Right ventricle myocardium inferior (tissue), 1 donor: Measurements from ENCODE around the gene GPRC5C. TPM values are rescaled to one million over a fixed set of nuclear protein-coding genes. Genes with fewer than 3 reads are reported as not detected.
A peak's percentile ranks its signal among the peaks of the same experiment; 100 is the strongest.

Experiments used
- ATAC-seq: fragments of 200-7000 bp; cut with Tn5 transposase; one replicate; pipeline ENCODE4 v1.9.1; 2020; ENCODE audit warnings: mild to moderate bottlenecking, moderate library complexity
- DNase-seq: peaks from one replicate; pipeline ENCODE4 v3.0.0; 2021; ENCODE audit errors: missing footprints
- intact Hi-C: fragments of 100-400 bp; cut with DNase I; formaldehyde crosslinking; loops from one replicate; pipeline ENCODE4 v1.11.0; 2022
- total RNA-seq: library from RNA; stranded (reverse); fragmentation: NEBNext Ultra II Directional; extraction: Animal tissue kit (Norgen Biotek cat#: 25700); gene quantifications from one replicate; pipeline ENCODE4 v1.2.1, GENCODE V29; 2021
- donor health status: DM: no; HTN: yes; CAD: no; lungs with severe emphysema.

The GPRC5C gene
- total RNA-seq, 1 donor from 2014 or later: 37.2 TPM

- DNase-seq (no peak), ATAC-seq (no peak)
- intact Hi-C loops: loop anchor here (5.0 kb wide), 1 partner anchor 247 kb away; the partner anchor contains the start of gene TTYH2
These were observed 26.9 kb downstream of the GPRC5C start for GRCh38 chr17:74458835-74459234.

GRCh38 chr17:74459622-74460021 is 27.7 kb downstream of the GPRC5C start:
- ATAC-seq (no peak), DNase-seq (no peak)
- intact Hi-C loops: loop anchor here (5.0 kb wide), 1 partner anchor 247 kb away; the partner anchor contains the start of gene TTYH2

DNA sequence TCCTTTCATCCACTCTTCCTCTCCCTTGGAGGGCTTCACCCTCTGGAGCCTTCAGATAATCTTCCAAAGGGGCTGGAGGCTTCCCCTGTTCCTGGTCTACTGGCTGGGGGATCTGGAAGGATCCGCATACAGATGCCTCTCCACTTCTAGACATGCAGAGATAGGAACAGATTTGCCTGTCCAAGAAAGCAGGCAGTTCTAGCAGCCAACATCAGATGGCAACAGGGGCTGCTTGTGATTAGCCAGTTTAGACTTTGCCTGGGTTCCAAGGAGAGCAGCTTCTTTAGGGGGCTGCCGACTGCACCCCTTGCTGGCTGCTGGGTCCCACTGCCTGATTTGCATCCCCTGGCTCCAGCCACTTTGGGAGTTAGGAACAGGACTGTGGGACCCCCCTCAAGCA is 28.4 kb downstream of the GPRC5C start:
- DNase-seq (no peak), ATAC-seq (no peak)
- intact Hi-C loops: no loop called here

DNA sequence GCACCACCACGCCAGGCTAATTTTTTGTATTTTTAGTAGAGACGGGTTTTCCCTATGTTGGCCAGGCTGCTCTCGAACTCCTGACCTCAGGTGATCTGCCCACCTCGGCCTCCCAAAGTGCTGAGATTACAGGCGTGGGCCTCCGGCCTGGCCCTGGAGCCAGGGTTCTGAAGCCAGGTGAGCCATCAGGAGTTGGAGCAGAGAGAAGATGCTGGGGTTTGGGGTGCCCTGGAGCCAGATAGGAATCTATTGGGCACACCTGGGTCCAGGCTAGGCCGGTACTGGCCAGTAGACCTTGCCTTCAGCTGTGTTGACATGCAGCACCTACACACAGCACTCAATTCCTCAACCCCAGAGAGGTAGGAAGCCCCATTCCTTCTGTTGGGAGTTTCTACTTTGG is 29.1 kb downstream of the GPRC5C start:
- intact Hi-C loops: no loop called here
- DNase-seq (peak; percentile 51), ATAC-seq (no peak)

GRCh38 chr17:74461611-74462010 is 29.7 kb downstream of the GPRC5C start:
- ATAC-seq: no peak
- intact Hi-C loops: no loop called here
- peak; percentile 39 for DNase-seq

- intact Hi-C loops: no loop called here
- ATAC-seq: no peak
- no peak for DNase-seq
These were observed 33.0 kb downstream of the GPRC5C start for GRCh38 chr17:74464730-74465377.

DNA sequence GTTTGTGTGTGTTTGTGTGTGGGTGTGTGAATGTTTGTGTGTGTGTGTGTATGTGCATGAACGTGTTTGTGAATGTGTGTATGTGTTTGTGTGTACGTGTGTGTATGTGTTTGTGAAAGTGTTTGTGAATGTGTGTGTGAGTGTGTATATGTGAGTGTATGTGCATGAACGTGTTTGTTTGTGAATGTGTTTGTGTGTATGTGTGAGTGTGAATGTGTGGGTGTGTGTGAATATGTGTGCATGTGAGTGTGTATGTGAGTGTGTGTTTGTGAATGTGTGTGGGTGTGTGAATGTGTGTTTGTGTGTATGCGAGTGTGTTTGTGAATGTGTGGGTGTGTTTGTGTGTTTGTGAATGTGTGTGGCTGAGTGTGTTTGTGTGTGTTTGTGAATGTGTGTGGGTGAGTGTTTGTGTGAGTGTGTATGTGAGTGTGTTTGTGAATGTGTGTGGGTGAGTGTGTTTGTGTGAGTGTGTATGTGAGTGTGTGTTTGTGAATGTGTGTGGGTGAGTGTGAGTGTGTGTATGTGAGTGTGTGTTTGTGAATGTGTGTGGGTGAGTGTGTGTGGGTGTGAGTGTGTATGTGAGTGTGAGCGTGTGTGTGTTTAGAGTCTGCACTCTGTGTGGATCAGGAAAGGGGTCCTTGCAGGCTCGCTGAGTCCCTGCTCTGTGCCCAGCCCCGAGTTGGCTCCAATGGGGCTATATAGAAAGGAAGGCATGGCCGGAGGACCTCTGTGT is 33.7 kb downstream of the GPRC5C start:
- intact Hi-C loops: no loop called here
- ATAC-seq (no peak), DNase-seq (no peak)

- peak; percentile 87 for DNase-seq
- intact Hi-C loops: no loop called here
- ATAC-seq: peak; percentile 32
These were observed 34.4 kb downstream of the GPRC5C start, which contains the start of gene CD300A for GRCh38 chr17:74466111-74466827. TSS of gene CD300A (plus strand) at chr17:74466634. CDS start at chr17:74466704, 70 bp downstream.

GRCh38 chr17:74466828-74467184 is 34.9 kb downstream of the GPRC5C start:
- ATAC-seq (peak; percentile 4), DNase-seq (no peak)
- intact Hi-C loops: no loop called here

- DNase-seq (no peak), ATAC-seq (peak; percentile 32)
- intact Hi-C loops: no loop called here
These were observed 35.5 kb downstream of the GPRC5C start for GRCh38 chr17:74467221-74467951.

- ATAC-seq (no peak), DNase-seq (no peak)
- intact Hi-C loops: no loop called here
These were observed 39.5 kb downstream of the GPRC5C start for GRCh38 chr17:74471341-74471740.

DNA sequence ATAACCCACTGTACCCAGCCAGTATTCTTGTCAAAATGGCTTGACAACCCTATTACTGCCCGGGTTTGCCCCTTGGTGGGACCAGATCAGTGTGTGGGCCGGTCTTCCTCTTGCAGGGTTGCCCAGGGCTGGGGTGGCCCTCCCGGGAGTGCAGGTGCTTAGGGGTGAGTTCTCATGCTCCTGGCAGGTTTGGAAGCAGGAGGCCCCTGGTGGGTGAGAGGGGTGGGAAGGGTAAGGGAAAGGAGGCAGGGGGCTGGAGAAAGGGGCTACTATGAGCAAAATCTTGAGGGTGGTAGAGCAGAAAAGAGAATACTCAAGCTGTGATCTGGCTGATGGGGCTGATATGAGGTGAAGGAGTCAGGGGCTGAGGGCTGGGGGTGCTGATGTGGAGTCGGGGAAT is 41.0 kb downstream of the GPRC5C start:
- no peak for DNase-seq
- ATAC-seq: no peak
- intact Hi-C loops: no loop called here

- DNase-seq: no peak
- intact Hi-C loops: no loop called here
- ATAC-seq: no peak
These were observed 41.4 kb downstream of the GPRC5C start for GRCh38 chr17:74473294-74473693.

DNA sequence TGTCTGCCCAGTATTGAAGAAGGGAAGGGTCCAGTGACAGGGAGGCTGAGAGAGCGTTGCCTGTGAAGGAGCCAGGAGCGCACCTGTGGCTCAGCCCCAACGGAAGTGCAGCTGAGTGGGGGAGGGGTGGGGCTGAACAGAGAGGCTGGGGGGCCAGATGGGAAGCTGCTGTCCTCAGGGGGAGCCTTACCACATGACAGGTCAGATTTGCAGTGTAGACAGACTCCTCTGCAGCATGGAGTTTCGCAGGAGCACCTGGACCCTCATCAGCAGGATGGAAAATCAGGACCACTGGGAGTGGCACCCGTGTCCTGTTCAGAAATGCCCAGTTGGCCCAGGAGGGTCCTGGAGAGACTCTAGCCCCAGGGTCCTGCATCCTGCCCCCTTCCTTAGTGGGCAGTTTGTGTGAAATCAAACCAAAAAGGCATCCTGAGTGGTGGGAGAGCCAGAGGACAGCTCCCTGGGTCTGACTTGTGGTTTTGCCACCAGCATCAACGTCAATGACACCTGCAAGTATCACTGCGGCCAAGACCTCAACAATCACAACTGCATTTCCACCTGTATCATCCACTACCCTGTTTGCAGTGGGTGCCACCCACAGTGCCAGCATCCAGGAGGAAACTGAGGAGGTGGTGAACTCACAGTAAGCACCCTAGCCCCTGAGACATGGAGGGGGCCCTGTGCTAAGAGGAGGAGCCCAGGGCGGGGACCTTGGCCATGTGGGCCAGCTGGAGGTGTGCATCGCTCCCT is 42.3 kb downstream of the GPRC5C start:
- ATAC-seq: no peak
- DNase-seq: no peak
- intact Hi-C loops: no loop called here

- intact Hi-C loops: no loop called here
- DNase-seq (no peak), ATAC-seq (no peak)
These were observed 43.3 kb downstream of the GPRC5C start for GRCh38 chr17:74475189-74475588.

DNA sequence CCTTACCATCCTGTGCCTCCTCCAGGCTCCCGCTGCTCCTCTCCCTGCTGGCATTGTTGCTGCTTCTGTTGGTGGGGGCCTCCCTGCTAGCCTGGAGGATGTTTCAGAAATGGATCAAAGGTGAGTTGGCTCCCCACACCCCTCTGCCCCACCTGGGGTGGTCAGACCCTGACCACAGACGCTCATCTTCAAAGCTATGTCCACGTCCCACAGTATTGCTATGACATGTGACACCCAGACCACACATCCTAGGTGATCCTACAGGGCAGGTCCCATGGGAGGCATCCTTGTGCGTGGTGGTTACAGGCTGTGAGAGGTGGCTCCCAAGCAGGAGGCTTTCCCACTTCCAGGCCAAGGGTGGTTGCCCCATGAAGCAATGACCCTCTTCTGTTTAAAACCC is 45.5 kb downstream of the GPRC5C start:
- no peak for DNase-seq
- intact Hi-C loops: no loop called here
- ATAC-seq: no peak

DNA sequence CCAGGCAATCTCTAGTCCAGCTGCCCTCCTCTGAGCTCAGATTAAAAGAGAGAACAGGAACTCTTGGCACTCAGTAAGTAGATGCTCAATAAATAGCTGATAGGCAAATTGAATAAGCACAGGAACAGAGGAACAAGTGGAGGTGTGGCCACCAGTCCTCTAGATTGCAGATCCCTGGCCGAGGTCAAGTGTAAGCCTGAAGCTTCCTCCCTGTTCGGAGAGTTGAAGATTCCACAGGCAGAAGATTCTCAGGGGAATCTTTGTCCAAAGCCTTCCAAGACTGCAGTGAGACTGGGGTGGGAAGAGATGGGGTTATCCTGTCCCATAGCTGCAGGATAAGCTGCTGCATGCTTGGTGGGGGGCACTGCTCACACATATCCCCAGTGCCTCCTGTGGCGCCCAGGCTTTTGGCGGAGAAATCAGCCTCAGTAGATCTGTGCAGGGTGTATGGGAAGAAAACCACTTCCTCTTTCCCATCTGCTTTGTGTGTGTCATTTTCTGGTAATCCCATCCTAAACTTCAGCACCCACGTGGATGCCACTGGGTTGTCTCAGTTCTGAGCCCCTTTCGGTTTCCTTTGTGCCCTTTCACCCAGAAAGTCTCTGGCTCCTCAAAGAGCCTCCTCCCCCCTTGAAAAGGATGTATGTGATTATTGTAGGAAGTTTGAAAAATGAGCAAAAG is 46.7 kb downstream of the GPRC5C start:
- ATAC-seq (peak; percentile 65), DNase-seq (no peak)
- intact Hi-C loops: no loop called here

DNA sequence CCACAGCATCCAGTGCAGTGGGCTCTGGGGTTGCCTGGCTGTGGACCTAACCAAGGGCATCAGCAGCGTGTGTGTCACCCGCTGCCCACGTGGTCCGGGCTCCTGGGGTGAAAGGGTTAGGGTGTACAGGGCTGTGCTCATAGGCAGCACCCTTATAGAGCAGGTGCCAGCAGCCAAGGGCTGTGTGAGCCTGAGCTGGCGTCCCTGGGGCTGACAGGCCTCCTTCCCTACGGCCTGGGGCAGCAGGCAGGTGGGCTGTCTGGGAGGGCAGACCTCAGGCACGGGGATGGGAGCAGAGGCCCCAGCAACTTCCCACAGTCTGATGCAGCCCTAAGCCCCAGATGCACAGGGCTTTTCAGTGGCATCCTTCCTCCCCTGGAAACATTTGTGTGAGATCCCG is 48.4 kb downstream of the GPRC5C start:
- ATAC-seq (no peak), DNase-seq (no peak)
- intact Hi-C loops: no loop called here
